ENCODE results near the gene FAF1.
"Not testable (repeated sequence)": the region's sequence is repeated elsewhere in the genome, so short reads cannot be mapped to it uniquely, and the experiment has no call there.

The FAF1 gene

GRCh38 chr1:50531601-50532000 is 428.5 kb downstream of the FAF1 start:
- no peak for DNase-seq (ENCODE audit: low read depth)
- H3K4me3 ChIP-seq (ENCODE audit: low read depth, low read length): no peak overlapping the region

DNA sequence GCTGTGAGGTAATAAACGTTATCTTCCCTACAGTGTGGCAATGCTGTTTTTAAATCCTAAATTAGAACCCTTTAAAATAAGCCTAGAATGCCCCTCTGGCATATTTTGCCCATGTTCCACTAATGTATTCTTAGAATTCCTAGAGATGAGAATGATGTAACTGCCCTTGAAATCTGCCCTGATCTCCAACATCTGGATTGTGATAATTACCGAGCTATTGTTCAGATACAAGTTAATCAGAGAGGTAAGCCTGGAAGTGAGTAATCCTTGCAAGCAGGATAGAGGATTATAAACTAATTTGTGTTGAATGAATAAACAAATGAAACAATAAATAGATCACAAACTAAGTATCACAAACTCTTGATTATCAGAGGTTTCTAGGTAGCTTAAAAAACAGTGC is 429.0 kb downstream of the FAF1 start:
- no peak for DNase-seq (ENCODE audit: low read depth)
- H3K4me3 ChIP-seq (ENCODE audit: low read depth, low read length): no peak overlapping the region

GRCh38 chr1:50529510-50529909 is 430.6 kb downstream of the FAF1 start:
- no peak overlapping the region for H3K4me3 ChIP-seq (ENCODE audit: low read depth, low read length)
- DNase-seq (ENCODE audit: low read depth): no peak

- not testable (repeated sequence) for H3K4me3 ChIP-seq (ENCODE audit: low read depth, low read length); DNase-seq (ENCODE audit: low read depth)
Observed at GRCh38 chr1:50527987-50528320, 432.1 kb downstream of the FAF1 start.

DNA sequence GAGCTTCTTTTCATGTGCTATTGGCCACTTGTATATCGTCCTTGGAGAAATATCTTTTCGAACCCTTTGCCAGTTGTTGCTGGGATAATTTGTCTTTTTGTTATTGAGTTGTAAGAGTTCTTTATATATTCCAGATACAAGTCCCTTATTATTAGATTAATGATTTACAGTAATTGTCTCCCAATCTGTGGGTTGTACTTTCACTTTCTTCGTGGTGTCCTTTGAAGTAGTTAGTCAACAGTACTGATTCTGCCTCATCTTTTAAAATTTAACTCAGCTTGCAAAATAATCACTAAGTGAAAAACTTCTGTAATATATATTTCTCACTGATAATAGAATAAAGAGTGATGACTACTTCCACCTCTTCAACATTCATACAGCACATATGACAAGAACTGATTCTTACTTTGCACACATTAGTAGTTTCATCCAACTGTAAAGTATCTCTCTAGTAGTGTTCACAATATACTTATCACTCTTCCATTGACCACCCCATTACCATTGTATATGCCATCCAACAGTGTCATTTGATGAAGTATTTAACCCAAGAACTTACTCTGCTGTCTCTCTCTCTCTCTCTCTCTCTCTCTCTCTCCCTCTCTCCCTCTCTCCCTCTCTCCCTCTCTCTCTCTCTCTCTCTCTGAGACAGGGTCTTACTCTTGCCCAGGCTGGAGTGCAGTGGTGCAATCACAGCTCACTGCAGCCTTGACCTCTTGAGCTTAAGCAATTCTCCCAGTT is 432.6 kb downstream of the FAF1 start:
- no peak for DNase-seq (ENCODE audit: low read depth)
- H3K4me3 ChIP-seq (ENCODE audit: low read depth, low read length): no peak overlapping the region

- H3K4me3 ChIP-seq (ENCODE audit: low read depth, low read length): no peak overlapping the region
- DNase-seq (ENCODE audit: low read depth): no peak
Observed at GRCh38 chr1:50526431-50526830, 433.6 kb downstream of the FAF1 start.

- DNase-seq (ENCODE audit: low read depth): no peak
- no peak overlapping the region for H3K4me3 ChIP-seq (ENCODE audit: low read depth, low read length)
Observed at GRCh38 chr1:50523548-50523947, 436.5 kb downstream of the FAF1 start.

DNA sequence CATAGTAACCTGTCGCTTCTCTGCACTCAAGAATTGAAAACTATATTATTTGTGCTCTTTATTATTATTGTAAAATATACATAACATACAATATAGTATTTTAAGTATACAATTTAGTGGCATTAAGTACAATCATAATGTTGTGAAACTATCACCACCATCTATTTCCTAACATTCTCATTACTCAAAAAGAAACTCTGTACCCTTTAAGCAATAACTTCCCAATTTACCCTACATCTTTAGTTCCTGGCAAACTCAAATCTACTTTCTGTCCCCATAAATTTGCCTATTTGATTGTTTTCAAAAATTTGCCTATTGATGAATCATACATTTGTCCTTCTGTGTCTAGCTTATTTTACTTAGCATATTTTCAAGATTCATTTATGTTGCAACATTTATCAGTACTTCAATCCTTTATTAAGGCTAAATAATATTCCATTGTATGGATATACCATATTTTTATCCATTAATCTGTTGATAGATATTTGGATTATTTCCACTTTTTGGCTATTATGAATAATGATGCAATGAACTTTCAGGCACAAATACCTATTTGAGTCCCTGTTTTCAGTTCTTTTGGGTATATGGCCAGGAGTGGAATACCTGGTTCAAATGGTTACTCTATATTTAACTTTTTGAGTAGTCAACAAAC is 437.2 kb downstream of the FAF1 start:
- no peak overlapping the region for H3K4me3 ChIP-seq (ENCODE audit: low read depth, low read length)
- no peak for DNase-seq (ENCODE audit: low read depth)

DNA sequence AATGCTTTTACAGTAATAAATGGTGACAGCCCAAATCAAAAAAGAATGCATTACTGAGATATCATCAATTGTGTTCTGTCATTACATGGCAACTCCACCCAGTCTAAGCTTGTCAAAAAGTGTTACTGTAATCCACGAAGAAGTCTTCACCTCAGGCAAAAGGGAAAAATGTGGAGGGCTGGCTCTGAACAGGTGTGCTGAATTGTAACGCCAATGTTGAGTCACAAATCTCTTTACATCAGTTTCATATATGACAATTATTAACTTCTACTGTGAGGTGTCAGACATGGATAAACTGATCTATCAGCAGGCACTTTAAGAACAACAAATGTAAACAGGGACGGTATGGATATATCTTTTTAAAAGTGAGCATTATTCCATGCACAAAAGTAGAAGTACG is 438.4 kb downstream of the FAF1 start:
- H3K4me3 ChIP-seq (ENCODE audit: low read depth, low read length): no peak overlapping the region
- no peak for DNase-seq (ENCODE audit: low read depth)

- no peak overlapping the region for H3K4me3 ChIP-seq (ENCODE audit: low read depth, low read length)
- DNase-seq (ENCODE audit: low read depth): no peak
Observed at GRCh38 chr1:50517488-50517887, 442.6 kb downstream of the FAF1 start.

DNA sequence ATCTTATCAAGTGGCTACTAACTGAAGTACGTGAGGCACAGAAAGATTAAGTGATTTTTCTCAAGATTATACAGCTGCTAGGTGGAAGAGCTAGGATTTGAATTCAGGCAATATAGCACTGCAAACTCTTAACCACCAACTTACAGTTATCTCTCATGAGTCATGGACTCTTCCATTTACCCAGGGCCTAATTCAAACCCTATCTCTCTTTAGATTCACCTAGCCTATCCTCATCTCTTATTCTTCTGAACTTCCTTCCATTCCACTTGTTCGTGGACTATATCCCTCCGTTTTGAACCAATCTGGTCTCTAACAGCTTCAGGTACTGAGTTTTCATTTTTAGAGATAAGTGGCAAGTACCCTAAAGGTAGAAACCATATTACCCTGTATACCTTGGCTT is 444.0 kb downstream of the FAF1 start:
- no peak for DNase-seq (ENCODE audit: low read depth)
- no peak overlapping the region for H3K4me3 ChIP-seq (ENCODE audit: low read depth, low read length)

DNA sequence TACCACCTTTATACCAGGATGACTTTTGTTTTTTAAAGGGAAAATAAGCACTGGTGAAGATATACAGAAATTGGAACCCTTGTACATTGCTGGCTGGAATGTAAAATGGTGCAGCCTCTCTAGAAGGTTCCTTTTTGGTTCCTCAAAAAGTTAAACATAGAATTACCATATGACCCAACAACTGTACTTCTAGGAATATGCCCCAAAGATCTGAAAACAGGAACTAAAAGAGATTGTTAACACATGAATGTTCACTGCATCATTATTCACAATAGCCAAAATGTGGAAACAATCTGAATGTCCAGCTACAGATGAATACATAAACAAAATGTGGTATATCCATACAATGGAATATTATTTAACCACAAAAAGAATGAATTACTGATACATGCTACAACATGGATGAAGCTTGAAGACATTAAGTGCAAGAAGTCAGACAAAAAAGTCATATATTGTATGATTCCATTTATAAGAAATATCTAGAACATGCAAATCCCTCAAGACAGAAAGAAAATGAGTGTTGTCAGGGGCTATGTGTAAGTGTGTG is 452.0 kb downstream of the FAF1 start:
- no peak for DNase-seq (ENCODE audit: low read depth)
- H3K4me3 ChIP-seq (ENCODE audit: low read depth, low read length): no peak overlapping the region

DNA sequence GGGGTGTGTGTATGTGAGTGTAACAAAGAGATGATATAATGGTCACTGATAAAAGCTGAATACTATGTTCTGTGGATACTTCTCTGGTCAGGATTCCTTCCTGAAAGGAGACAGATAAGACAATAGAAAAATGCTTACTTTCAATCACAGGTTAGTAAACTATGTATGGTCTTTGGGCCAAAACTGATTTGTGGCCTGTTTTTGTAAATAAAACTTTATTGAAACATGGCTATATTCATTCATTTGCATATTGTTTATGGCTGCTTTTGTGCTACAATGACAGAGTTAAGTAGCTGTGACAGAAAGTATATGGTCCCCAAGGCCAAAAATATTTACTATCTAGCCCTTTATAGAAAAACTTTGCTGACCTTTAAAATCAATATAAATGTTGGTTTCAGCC is 454.6 kb downstream of the FAF1 start:
- DNase-seq (ENCODE audit: low read depth): no peak
- H3K4me3 ChIP-seq (ENCODE audit: low read depth, low read length): no peak overlapping the region

DNA sequence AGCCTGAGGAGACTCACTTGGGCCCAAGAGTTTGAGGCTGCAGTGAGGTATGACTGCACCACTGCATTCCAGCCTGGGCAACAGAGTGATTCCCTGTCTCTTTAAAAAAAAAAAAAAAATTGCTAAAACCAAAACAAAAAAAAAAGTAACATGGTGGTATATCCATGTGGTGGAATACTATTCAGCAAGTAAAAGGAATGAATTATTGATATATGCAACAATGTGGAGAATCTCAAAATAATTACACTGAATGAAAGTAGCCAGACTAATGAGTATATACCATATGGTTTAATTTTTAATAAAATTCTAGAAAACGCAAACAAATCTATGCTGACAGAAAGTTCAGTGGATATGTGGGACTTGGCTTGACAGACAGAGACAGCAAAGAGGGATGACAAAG is 456.6 kb downstream of the FAF1 start:
- H3K4me3 ChIP-seq (ENCODE audit: low read depth, low read length): no peak overlapping the region
- DNase-seq (ENCODE audit: low read depth): no peak

- H3K4me3 ChIP-seq (ENCODE audit: low read depth, low read length): no peak overlapping the region
- no peak for DNase-seq (ENCODE audit: low read depth)
Observed at GRCh38 chr1:50502147-50502546, 457.9 kb downstream of the FAF1 start.

- no peak for DNase-seq (ENCODE audit: low read depth)
- no peak overlapping the region for H3K4me3 ChIP-seq (ENCODE audit: low read depth, low read length)
Observed at GRCh38 chr1:50497007-50497406, 463.1 kb downstream of the FAF1 start.

GRCh38 chr1:50493710-50494109 is 466.4 kb downstream of the FAF1 start:
- no peak overlapping the region for H3K4me3 ChIP-seq (ENCODE audit: low read depth, low read length)
- DNase-seq (ENCODE audit: low read depth): no peak

GRCh38 chr1:50492142-50492541 is 467.9 kb downstream of the FAF1 start:
- no peak for DNase-seq (ENCODE audit: low read depth)
- H3K4me3 ChIP-seq (ENCODE audit: low read depth, low read length): no peak overlapping the region

DNA sequence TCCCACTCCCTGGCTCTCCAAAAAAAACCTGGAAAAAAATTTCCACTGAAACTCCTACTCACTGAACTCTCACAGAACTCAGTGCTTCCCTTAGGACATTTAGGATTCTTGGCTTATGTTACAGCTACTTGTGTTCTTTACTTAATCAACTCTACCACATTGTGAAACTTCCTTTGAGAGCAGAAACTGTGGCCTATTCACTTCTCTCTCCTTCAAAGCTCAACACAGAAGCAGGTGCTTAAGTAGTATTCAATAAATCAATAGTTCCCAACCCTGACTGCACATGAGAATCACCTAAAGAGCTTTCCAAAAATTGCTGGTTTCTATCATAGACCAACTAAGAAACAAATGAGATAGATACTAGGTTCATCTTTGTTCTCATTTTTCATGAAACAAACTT is 468.9 kb downstream of the FAF1 start:
- no peak for DNase-seq (ENCODE audit: low read depth)

GRCh38 chr1:50490640-50491039 is 469.4 kb downstream of the FAF1 start:
- H3K4me3 ChIP-seq (ENCODE audit: low read depth, low read length): no peak overlapping the region
- DNase-seq (ENCODE audit: low read depth): no peak

More for the DNA sequence above, 468.9 kb downstream of the FAF1 start:
- no peak overlapping the region for H3K4me3 ChIP-seq (ENCODE audit: low read depth, low read length)

- no peak for DNase-seq (ENCODE audit: low read depth)
- H3K4me3 ChIP-seq (ENCODE audit: low read depth, low read length): no peak overlapping the region
Observed at GRCh38 chr1:50488876-50489275, 471.2 kb downstream of the FAF1 start.

Data from skeletal muscle cell (primary cell).